Dermis microvascular lymphatic vessel endothelial cell (primary cell): ENCODE data around the gene DAB2IP. TPM values are rescaled to one million over a fixed set of nuclear protein-coding genes. Genes with fewer than 3 reads are reported as not detected.
"Not testable (repeated sequence)": the region's sequence is repeated elsewhere in the genome, so short reads cannot be mapped to it uniquely, and the experiment has no call there.

Source experiments
- DNase-seq, 2 donors: peaks; one replicate each; pipeline versions ENCODE4 v3.0.0 to v3.0.0-alpha.2; 2010; ENCODE audit warnings: low read depth in 2 of 2
- total RNA-seq: library from RNA; depleted of rRNA; stranded (reverse); fragments of >200 nt; gene quantifications from 2 replicates; pipeline ENCODE4 v1.2.1, GENCODE V29; 2014

The DAB2IP gene
- total RNA-seq, result 15.3 and 25.4 TPM in 2 replicates

- peak in 1 of 2 donors; percentile 59 for DNase-seq
These were observed at the start of gene DAB2IP for GRCh38 chr9:121651295-121652020. TSS of gene DAB2IP (plus strand) at chr9:121651634. CDS start at chr9:121651776, 142 bp downstream.

- DNase-seq, result no peak
These were observed 48.4 kb upstream of the DAB2IP start for GRCh38 chr9:121603028-121603427.

- DNase-seq, result peak in 1 of 2 donors; percentile 61
These were observed 47.2 kb upstream of the DAB2IP start for GRCh38 chr9:121604242-121604641.

GRCh38 chr9:121604654-121605053 lies 46.8 kb upstream of the DAB2IP start:
- no peak for DNase-seq

- DNase-seq, result peak in 1 of 2 donors; percentile 21
These were observed 43.8 kb upstream of the DAB2IP start for GRCh38 chr9:121607434-121608167.

GRCh38 chr9:121608168-121608853 lies 43.1 kb upstream of the DAB2IP start:
- DNase-seq, result no peak

- peak; percentile 37 to 43 for DNase-seq
These were observed 41.4 kb upstream of the DAB2IP start for GRCh38 chr9:121609822-121610637.

- DNase-seq, result no peak
These were observed 40.8 kb upstream of the DAB2IP start for GRCh38 chr9:121610638-121610953.

- no peak for DNase-seq
These were observed 38.9 kb upstream of the DAB2IP start for GRCh38 chr9:121612511-121612998.

- DNase-seq, result peak in 1 of 2 donors; percentile 13
These were observed 38.3 kb upstream of the DAB2IP start for GRCh38 chr9:121613009-121613752.

GRCh38 chr9:121616123-121616755 lies 35.2 kb upstream of the DAB2IP start:
- DNase-seq, result no peak

GRCh38 chr9:121618504-121618903 lies 32.9 kb upstream of the DAB2IP start:
- no peak for DNase-seq

GRCh38 chr9:121618910-121619309 lies 32.5 kb upstream of the DAB2IP start:
- not testable (repeated sequence) for DNase-seq

GRCh38 chr9:121619545-121620324 lies 31.7 kb upstream of the DAB2IP start:
- peak in 1 of 2 donors; percentile 31 for DNase-seq

- DNase-seq, result no peak
These were observed 31.1 kb upstream of the DAB2IP start for GRCh38 chr9:121620325-121620673.

- peak in 1 of 2 donors; percentile 26 for DNase-seq
These were observed 30.5 kb upstream of the DAB2IP start for GRCh38 chr9:121620777-121621449.

GRCh38 chr9:121622387-121623203 lies 28.8 kb upstream of the DAB2IP start:
- no peak for DNase-seq

- not testable (repeated sequence) for DNase-seq
These were observed 28.0 kb upstream of the DAB2IP start for GRCh38 chr9:121623430-121623829.
